GM23338 (cell line): ENCODE data around the gene ASTN1.

Source experiments
- CREB1 ChIP-seq: fragments of 250-450 bp; sonication (Bioruptor Pico); IDR thresholded peaks from 2 replicates; pipeline ENCODE4 v1.5.0; 2020; ENCODE audit warnings: low read depth, mild to moderate bottlenecking, moderate library complexity
- CTCF ChIP-seq, 2 experiments: fragments of 200-600 bp in 1 of 2; sonication (generic) in 1 of 2; conservative IDR thresholded peaks; 2 replicates each; pipeline versions ENCODE4 v1.5.1 to v1.6.1; 2016 to 2017; ENCODE audit warnings: antibody characterized with exemption in 2 of 2, low read depth in 2 of 2, mild to moderate bottlenecking in 2 of 2, moderate library complexity in 1 of 2
- ETS1 ChIP-seq: IDR thresholded peaks from 2 replicates; pipeline ENCODE4 v1.6.1; 2016; ENCODE audit warnings: antibody characterized with exemption
- EZH2 ChIP-seq: fragments of 200-600 bp; sonication (generic); IDR thresholded peaks from one replicate; pipeline ENCODE4 v1.8.0; 2017; ENCODE audit warnings: antibody characterized with exemption, mild to moderate bottlenecking, low read depth; ENCODE audit not compliant: unreplicated experiment
- EZH2phosphoT487 ChIP-seq: fragments of 200-600 bp; sonication (generic); IDR thresholded peaks from one replicate; pipeline ENCODE4 v1.8.1; 2018; ENCODE audit warnings: antibody characterized with exemption; ENCODE audit not compliant: unreplicated experiment
- JUNB ChIP-seq: IDR thresholded peaks from one replicate; pipeline ENCODE4 v1.6.1; 2016; ENCODE audit warnings: antibody characterized with exemption; ENCODE audit not compliant: unreplicated experiment
- POLR2AphosphoS5 ChIP-seq: IDR thresholded peaks from 2 replicates; pipeline ENCODE4 v1.6.1; 2016; ENCODE audit warnings: antibody characterized with exemption, low read depth
- REST ChIP-seq: IDR thresholded peaks from one replicate; pipeline ENCODE4 v1.6.1; 2018; ENCODE audit warnings: antibody characterized with exemption; ENCODE audit not compliant: unreplicated experiment
- STAT1 ChIP-seq: IDR thresholded peaks from one replicate; pipeline ENCODE4 v1.6.1; 2016; ENCODE audit warnings: antibody characterized with exemption; ENCODE audit not compliant: unreplicated experiment
- ZNF114 ChIP-seq: fragments of 250-450 bp; sonication (Bioruptor Pico); IDR thresholded peaks from 2 replicates; pipeline ENCODE4 v1.5.0; 2020; ENCODE audit warnings: mild to moderate bottlenecking, moderate library complexity

GRCh38 chr1:177172866-177173265, 8.4 kb upstream of the ASTN1 start:
- TF ChIP-seq JUNB (no peak), CREB1 (CRISPR knock-in tag) (no peak), POLR2AphosphoS5 (no peak), CTCF (conservative IDR thresholded peaks at IDR 0.05; ENCODE audit: low read depth in 2 of 2) (no peak), EZH2phosphoT487 (no peak), REST (no peak), EZH2 (no peak), ETS1 (no peak), ZNF114 (CRISPR knock-in tag) (no peak), STAT1 (no peak)
